Trophoblast cell (in vitro differentiated cells and primary cell): ENCODE data around the gene SLC51B.

Experiments used
- DNase-seq, 2 donors: peaks; one replicate each; pipeline ENCODE4 v3.0.0-alpha.2; 2016
- H2AFZ ChIP-seq: 2 replicates; pipeline ENCODE4 v1.6.1; 2013; ENCODE audit warnings: low read length, moderate library complexity, mild to moderate bottlenecking; ENCODE audit not compliant: insufficient read depth, poor library complexity
- H2AK5ac ChIP-seq: 2 replicates; pipeline ENCODE4 v1.6.1; 2013; ENCODE audit warnings: mild to moderate bottlenecking, low read length
- H2BK120ac ChIP-seq: 2 replicates; pipeline ENCODE4 v1.6.1; 2013; ENCODE audit warnings: low read length, mild to moderate bottlenecking, moderate library complexity; ENCODE audit not compliant: insufficient read depth, poor library complexity
- H2BK12ac ChIP-seq: 2 replicates; pipeline ENCODE4 v1.6.1; 2013; ENCODE audit warnings: mild to moderate bottlenecking, low read length, moderate library complexity
- H2BK5ac ChIP-seq: 2 replicates; pipeline ENCODE4 v1.6.1; 2013; ENCODE audit warnings: low read length, low read depth, moderate library complexity, mild to moderate bottlenecking; ENCODE audit not compliant: poor library complexity
- H3K14ac ChIP-seq: 2 replicates; pipeline ENCODE4 v1.6.1; 2013; ENCODE audit warnings: mild to moderate bottlenecking, low read length
- H3K18ac ChIP-seq: 2 replicates; pipeline ENCODE4 v1.6.1; 2013; ENCODE audit warnings: mild to moderate bottlenecking, low read length
- H3K23ac ChIP-seq: 2 replicates; pipeline ENCODE4 v1.6.1; 2013; ENCODE audit warnings: low read length
- H3K27ac ChIP-seq: 2 replicates; pipeline ENCODE4 v1.5.1; 2013; ENCODE audit warnings: low read depth, mild to moderate bottlenecking, inconsistent platforms, low read length, moderate library complexity
- H3K27me3 ChIP-seq: 2 replicates; pipeline ENCODE4 v1.6.1; 2013; ENCODE audit warnings: inconsistent platforms, mild to moderate bottlenecking, low read length, moderate library complexity; ENCODE audit not compliant: insufficient read depth
- H3K36me3 ChIP-seq, 2 experiments: 1 replicate in 1 of 2; 2 replicates in 1 of 2; pipeline ENCODE4 v1.6.1; 2013; ENCODE audit warnings: low read length in 2 of 2, mild to moderate bottlenecking in 2 of 2, moderate library complexity in 1 of 2; ENCODE audit not compliant: insufficient read depth in 2 of 2, control insufficient read depth in 1 of 2
- H3K4ac ChIP-seq: 2 replicates; pipeline ENCODE4 v1.6.1; 2013; ENCODE audit warnings: low read depth, mild to moderate bottlenecking, low read length, moderate library complexity
- H3K4me1 ChIP-seq, 2 experiments: 1 replicate in 1 of 2; 2 replicates in 1 of 2; pipeline ENCODE4 v1.6.1; 2013; ENCODE audit warnings: low read length in 2 of 2, mild to moderate bottlenecking in 2 of 2, moderate library complexity in 1 of 2; ENCODE audit not compliant: insufficient read depth in 2 of 2, control insufficient read depth in 1 of 2
- H3K4me2 ChIP-seq: 2 replicates; pipeline ENCODE4 v1.6.1; 2013; ENCODE audit warnings: inconsistent platforms, mild to moderate bottlenecking, low read length, moderate library complexity
- H3K4me3 ChIP-seq: 2 replicates; pipeline ENCODE4 v1.5.1; 2013; ENCODE audit warnings: mild to moderate bottlenecking, low read depth, low read length, inconsistent platforms
- H3K79me1 ChIP-seq: one replicate; pipeline ENCODE4 v1.6.1; 2013; ENCODE audit warnings: low read length
- H3K79me2 ChIP-seq: 2 replicates; pipeline ENCODE4 v1.6.1; 2013; ENCODE audit warnings: low read length, mild to moderate bottlenecking; ENCODE audit not compliant: control insufficient read depth, insufficient read depth, poor library complexity
- H3K9ac ChIP-seq: 2 replicates; pipeline ENCODE4 v1.6.1; 2013; ENCODE audit warnings: mild to moderate bottlenecking, low read length
- H3K9me3 ChIP-seq: 2 replicates; pipeline ENCODE4 v1.6.1; 2013; ENCODE audit warnings: low read depth, mild to moderate bottlenecking, control low read depth, inconsistent platforms, low read length; ENCODE audit not compliant: insufficient read depth
- H4K12ac ChIP-seq: 2 replicates; pipeline ENCODE4 v1.6.1; 2013; ENCODE audit warnings: low read depth, mild to moderate bottlenecking, low read length, moderate library complexity
- H4K8ac ChIP-seq: 2 replicates; pipeline ENCODE4 v1.6.1; 2013; ENCODE audit warnings: low read depth, mild to moderate bottlenecking, low read length, moderate library complexity
- H4K91ac ChIP-seq: one replicate; pipeline ENCODE4 v1.6.1; 2013; ENCODE audit warnings: low read depth, mild to moderate bottlenecking, low read length, moderate library complexity
- WGBS: extraction: QIAGEN DNeasy Blood & Tissue Kit; methylation state at CpG from one replicate; pipeline ENCODE4 v1.1.7; 2013; ENCODE audit warnings: missing lambda C conversion rate; ENCODE audit not compliant: insufficient read length, insufficient coverage; ENCODE audit errors: extremely low coverage; 5-methylcytosine and 5-hydroxymethylcytosine counted together

The SLC51B gene

DNA sequence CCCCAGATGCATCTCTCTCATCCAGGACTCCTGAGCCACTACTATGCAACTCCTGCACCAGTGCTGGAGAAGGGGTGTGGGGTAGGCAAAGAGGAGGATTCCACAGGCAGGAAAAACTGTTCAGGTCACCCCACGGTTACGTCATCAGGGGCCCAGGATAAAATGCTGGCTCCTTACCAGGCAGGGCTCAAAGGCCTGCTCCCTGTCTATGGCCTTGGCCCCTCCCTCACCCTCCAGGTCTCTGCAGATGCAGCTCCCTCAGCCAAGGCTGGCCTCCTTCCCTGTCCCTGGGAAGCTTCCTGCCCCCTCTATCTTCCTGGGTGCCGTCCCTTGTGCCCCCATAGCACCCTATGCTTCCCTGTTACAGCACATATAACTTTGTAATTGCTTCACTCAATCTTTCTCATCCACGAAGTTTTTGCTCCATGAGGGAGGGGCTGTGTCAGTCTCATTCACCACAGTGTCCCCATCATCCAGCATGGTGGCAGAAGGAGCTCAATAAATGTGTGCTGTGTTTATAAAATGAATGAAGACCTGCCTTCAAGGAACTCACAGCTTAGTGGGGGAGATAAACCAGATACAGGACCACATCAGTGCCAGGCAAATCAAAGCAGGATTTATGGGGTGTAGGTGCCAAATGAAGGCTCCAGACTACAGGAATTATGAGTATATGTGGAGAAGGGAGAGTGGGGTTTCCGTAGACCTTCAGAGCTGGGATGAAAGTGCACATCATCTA, 50.0 kb downstream of the SLC51B start:
- no peaks in the 10 kb centered on the region for H3K79me2 ChIP-seq
- H2AK5ac ChIP-seq: no peak overlapping the region
- DNase-seq: no peak
- no peaks in the 10 kb centered on the region for H3K4me1 ChIP-seq
- H2AFZ ChIP-seq: no peak overlapping the region
- no peak overlapping the region for H2BK120ac ChIP-seq
- no peaks in the 10 kb centered on the region for H3K79me1 ChIP-seq
- H3K27ac ChIP-seq: no peak overlapping the region
- no peak overlapping the region for H3K14ac ChIP-seq
- H3K9me3 ChIP-seq: no peaks in the 10 kb centered on the region
- H4K8ac ChIP-seq: no peak overlapping the region
- no peak overlapping the region for H3K23ac ChIP-seq
- H3K36me3 ChIP-seq: peaks cover 10 to 14% of the 10 kb centered on the region in 2 experiments
- no CpG with 5 or more reads among the region's 5 CpGs for WGBS
- H3K18ac ChIP-seq: no peak overlapping the region
- no peak overlapping the region for H2BK5ac ChIP-seq
- H3K27me3 ChIP-seq: no peaks in the 10 kb centered on the region
- H2BK12ac ChIP-seq: no peak overlapping the region
- no peak overlapping the region for H4K91ac ChIP-seq
- no peak overlapping the region for H3K4me3 ChIP-seq
- no peak overlapping the region for H4K12ac ChIP-seq
- H3K4me2 ChIP-seq: no peak overlapping the region
- no peak overlapping the region for H3K4ac ChIP-seq
- H3K9ac ChIP-seq: no peak overlapping the region

DNA sequence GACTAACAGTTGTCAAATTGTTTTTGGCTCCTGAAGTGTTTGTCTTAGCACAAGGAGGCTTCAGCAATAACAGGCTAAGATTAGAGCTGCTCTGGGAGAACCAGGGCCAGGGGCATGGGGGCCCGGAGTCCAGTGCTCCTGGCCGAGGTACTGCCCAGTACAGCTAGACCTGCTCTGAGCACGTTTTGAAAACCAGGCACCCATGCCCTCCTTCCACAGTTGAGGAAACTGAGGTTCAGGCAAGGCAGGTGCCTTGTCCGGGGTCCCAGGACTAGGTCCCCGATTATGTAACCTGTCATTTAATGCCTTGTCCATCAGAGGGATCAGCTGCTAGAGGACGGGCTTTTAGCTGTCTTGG, 50.5 kb downstream of the SLC51B start:
- no peaks in the 10 kb centered on the region for H3K4me1 ChIP-seq
- H2AK5ac ChIP-seq: no peak overlapping the region
- no peak for DNase-seq
- no peak overlapping the region for H2BK120ac ChIP-seq
- H3K4me2 ChIP-seq: no peak overlapping the region
- WGBS: no CpG with 5 or more reads among the region's 6 CpGs
- H3K36me3 ChIP-seq: peaks cover 12 to 14% of the 10 kb centered on the region in 2 experiments
- no peak overlapping the region for H3K9ac ChIP-seq
- H2BK5ac ChIP-seq: no peak overlapping the region
- H3K79me2 ChIP-seq: no peaks in the 10 kb centered on the region
- no peak overlapping the region for H3K18ac ChIP-seq
- H3K27me3 ChIP-seq: no peaks in the 10 kb centered on the region
- H4K8ac ChIP-seq: no peak overlapping the region
- H3K4ac ChIP-seq: no peak overlapping the region
- H3K9me3 ChIP-seq: no peaks in the 10 kb centered on the region
- no peak overlapping the region for H3K27ac ChIP-seq
- no peaks in the 10 kb centered on the region for H3K79me1 ChIP-seq
- H3K23ac ChIP-seq: no peak overlapping the region
- no peak overlapping the region for H3K14ac ChIP-seq
- no peak overlapping the region for H2BK12ac ChIP-seq
- no peak overlapping the region for H3K4me3 ChIP-seq
- H4K91ac ChIP-seq: no peak overlapping the region
- no peak overlapping the region for H4K12ac ChIP-seq
- no peak overlapping the region for H2AFZ ChIP-seq

DNA sequence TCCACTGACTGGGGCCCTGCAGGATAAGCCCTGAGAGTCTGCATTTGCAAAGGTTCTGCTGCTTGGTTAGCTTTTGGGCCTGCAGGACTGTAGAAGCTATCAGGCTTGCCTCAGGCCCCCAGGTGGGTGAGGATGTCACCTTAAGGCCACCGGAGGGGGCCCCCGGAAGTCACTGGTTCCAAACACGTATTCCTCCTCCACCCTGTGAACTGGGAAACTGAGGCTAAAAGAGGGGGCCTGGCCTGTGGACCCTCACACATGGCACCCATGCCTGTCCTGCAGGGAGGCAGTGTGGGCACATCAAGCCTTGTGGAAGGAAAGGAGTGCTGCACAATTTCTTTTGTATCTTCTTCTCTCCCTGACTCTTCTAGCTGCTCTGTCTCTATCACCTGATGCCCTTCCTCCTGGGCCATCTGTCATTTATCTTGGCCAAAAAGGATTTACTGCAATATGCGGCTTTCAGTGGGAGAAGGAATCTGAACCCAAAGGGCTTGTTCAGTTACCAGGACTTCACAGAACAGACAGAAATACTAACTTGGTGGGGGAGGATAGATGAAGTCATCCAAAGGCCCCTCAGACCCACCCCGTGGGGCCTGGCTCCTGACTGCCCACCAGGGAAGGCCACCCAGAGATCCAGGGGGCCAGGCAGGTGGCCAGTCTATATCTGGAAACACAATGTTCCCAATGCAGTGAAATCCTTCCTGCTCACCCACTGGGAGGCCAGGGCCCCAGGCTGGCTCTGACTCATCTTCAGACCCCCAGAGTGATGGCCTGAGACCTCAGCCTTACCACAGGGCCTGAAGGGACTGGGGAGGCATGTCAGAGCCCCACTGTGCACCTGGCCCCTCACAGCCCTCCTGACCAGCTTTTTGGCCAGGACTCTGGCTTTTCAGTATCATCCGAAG, 51.5 kb downstream of the SLC51B start:
- Histone ChIP-seq H3K18ac (no peak overlapping the region), H2AK5ac (no peak overlapping the region), H3K23ac (no peak overlapping the region), H3K9ac (no peak overlapping the region), H3K4ac (no peak overlapping the region), H3K14ac (no peak overlapping the region), H2AFZ (no peak overlapping the region), H3K79me2 (no peaks in the 10 kb centered on the region), H2BK12ac (no peak overlapping the region), H4K12ac (no peak overlapping the region), H3K4me2 (no peak overlapping the region), H3K36me3 (peaks cover 12 to 14% of the 10 kb centered on the region in 2 experiments), H4K8ac (no peak overlapping the region), H3K4me1 (peaks cover under 1 to 1% of the 10 kb centered on the region in 2 experiments), H3K79me1 (no peaks in the 10 kb centered on the region), H2BK5ac (no peak overlapping the region), H2BK120ac (no peak overlapping the region), H4K91ac (no peak overlapping the region), H3K27ac (no peak overlapping the region), H3K4me3 (no peak overlapping the region), H3K9me3 (no peaks in the 10 kb centered on the region), H3K27me3 (no peaks in the 10 kb centered on the region)
- DNase-seq: no peak
- WGBS: no CpG with 5 or more reads among the region's 6 CpGs

DNA sequence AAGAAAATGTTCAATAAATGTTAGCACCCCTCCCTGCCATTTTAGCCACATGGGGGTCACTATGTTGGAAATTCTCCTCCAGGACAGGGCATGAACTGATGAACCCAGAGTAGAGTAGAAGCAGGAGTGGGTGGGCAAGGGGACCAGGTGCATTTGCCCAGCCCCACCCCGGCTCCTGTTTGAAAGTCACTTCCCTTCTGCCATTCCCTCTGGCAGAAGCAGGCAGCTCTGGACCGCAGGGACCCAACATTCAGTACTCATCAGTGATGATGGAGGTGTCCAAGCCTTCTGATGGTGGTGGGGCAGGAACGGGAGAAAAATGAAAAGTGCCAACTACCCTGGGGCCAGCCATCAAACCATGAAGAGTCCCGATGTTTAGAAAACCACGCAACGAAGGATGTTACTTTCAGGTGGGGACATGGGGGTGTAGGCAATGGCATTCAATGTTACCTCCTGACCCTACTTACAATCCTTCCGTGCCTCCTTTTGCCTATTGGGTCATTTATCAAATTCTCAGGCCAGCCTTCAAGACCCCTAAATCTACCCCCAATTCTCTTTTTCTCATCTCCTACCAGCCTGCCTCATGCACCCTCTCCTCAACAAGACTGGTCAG, 52.6 kb downstream of the SLC51B start:
- Histone ChIP-seq H3K27me3 (peaks cover 4% of the 10 kb centered on the region), H3K4me1 (peaks cover 3 to 5% of the 10 kb centered on the region in 2 experiments), H3K9me3 (no peaks in the 10 kb centered on the region), H3K4ac (no peak overlapping the region), H3K27ac (no peak overlapping the region), H3K14ac (no peak overlapping the region), H3K18ac (no peak overlapping the region), H4K12ac (no peak overlapping the region), H3K9ac (no peak overlapping the region), H2BK5ac (no peak overlapping the region), H2AFZ (no peak overlapping the region), H2AK5ac (no peak overlapping the region), H3K79me1 (no peaks in the 10 kb centered on the region), H3K36me3 (peaks cover 12 to 14% of the 10 kb centered on the region in 2 experiments), H3K79me2 (no peaks in the 10 kb centered on the region), H4K8ac (no peak overlapping the region), H3K4me3 (no peak overlapping the region), H2BK120ac (no peak overlapping the region), H3K4me2 (no peak overlapping the region), H3K23ac (no peak overlapping the region), H4K91ac (no peak overlapping the region), H2BK12ac (no peak overlapping the region)
- DNase-seq: no peak
- WGBS: no CpG with 5 or more reads among the region's 7 CpGs
